ENCODE data around the gene ZNF320. TPM values are rescaled to one million over a fixed set of nuclear protein-coding genes. Genes with fewer than 3 reads are reported as not detected.

Gene ZNF320
- total RNA-seq, 1 experiment from 2014 or later = 26.1 TPM

DNA sequence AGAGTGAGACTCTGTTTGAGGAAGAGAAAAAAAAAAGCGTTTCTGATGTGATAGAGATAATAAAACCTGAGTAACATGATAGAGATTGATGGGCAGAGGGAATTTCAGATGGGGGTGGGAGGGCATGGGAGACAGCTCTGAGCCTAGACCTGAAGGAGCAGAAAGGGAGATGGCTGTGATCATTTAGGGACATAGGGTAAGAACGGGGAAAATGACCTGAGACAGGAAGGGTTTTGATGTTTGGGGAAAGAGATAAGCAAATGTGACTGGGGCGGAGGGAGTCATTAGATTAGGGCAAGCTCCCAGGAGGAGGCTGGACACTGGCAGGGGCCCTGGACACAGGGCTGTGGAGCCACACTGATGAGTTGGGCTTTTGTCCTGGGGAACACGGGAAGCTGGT, 6.1 kb downstream of the ZNF320 start:
- no peak overlapping the region for H3K56ac ChIP-seq (ENCODE audit: insufficient read length, low read depth, low read length)
- no CpG with 5 or more reads among the region's 4 CpGs for whole genome bisulfite sequencing (ENCODE audit: extremely low coverage, insufficient read length, low lambda C conversion rate)
- no peak overlapping the region for H2BK5ac ChIP-seq (ENCODE audit: insufficient read length, low read length)
- no peaks in the 10 kb centered on the region for H3K27me3 ChIP-seq (ENCODE audit: insufficient read depth, low read length)
- no peak overlapping the region for H2BK20ac ChIP-seq (ENCODE audit: low read depth, low read length, poor library complexity, severe bottlenecking)
- no peak overlapping the region for H4K5ac ChIP-seq (ENCODE audit: insufficient read length, low read depth, low read length)
- Mint-ChIP-seq H3K27ac (peak overlapping the region in 2 of 3 experiments; percentile 8 to 76; a peak in 3 of 7 replicates), H3K27me3 (ENCODE audit: low read depth) (no peaks in the 10 kb centered on the region), H3K9me3 (no peaks in the 10 kb centered on the region), H3K4me1 (peaks cover 0 to 10% of the 10 kb centered on the region in 2 experiments; a peak in 1 of 4 replicates), H3K4me3 (peak overlapping the region in 1 of 2 experiments; percentile 47; a peak in 1 of 5 replicates), H3K36me3 (ENCODE audit: insufficient read depth in 1 of 3, low read depth in 3 of 3) (peaks cover 57 to 83% (median 73%) of the 10 kb centered on the region in 3 experiments)
- H3T11ph ChIP-seq (ENCODE audit: low read length) = no peak overlapping the region
- no peak overlapping the region for H3K9ac ChIP-seq (ENCODE audit: extremely low read depth, insufficient read length, low read length)
- no peaks in the 10 kb centered on the region for H3K4me1 ChIP-seq (ENCODE audit: insufficient read depth, low read length)
- H3K23ac ChIP-seq (ENCODE audit: insufficient read length, low read depth, low read length) = no peak overlapping the region
- DNase-seq = no peak
- no peak overlapping the region for H2BK15ac ChIP-seq (ENCODE audit: low read depth, low read length)
- H3K79me1 ChIP-seq (ENCODE audit: insufficient read depth, low read depth, low read length, poor library complexity, severe bottlenecking) = peaks cover 3% of the 10 kb centered on the region
- H3K18ac ChIP-seq (ENCODE audit: insufficient read length, low read depth, low read length) = no peak overlapping the region
- H3K9me3 ChIP-seq (ENCODE audit: control insufficient read depth, low read depth, low read length) = no peaks in the 10 kb centered on the region
- no peak overlapping the region for H3K4me2 ChIP-seq (ENCODE audit: insufficient read depth, insufficient read length, low read length)
- H3K14ac ChIP-seq (ENCODE audit: insufficient read depth, low read length) = no peak overlapping the region
- H4K91ac ChIP-seq (ENCODE audit: insufficient read length, low read depth, low read length) = no peak overlapping the region
- H3K27ac ChIP-seq (ENCODE audit: insufficient read length, low read depth, low read length) = no peak overlapping the region
- no peak overlapping the region for H2BK120ac ChIP-seq (ENCODE audit: low read depth, low read length, poor library complexity, severe bottlenecking)
- no peaks in the 10 kb centered on the region for H3K23me2 ChIP-seq (ENCODE audit: insufficient read length, low read depth, low read length, poor library complexity, severe bottlenecking)
- no peak overlapping the region for H2AFZ ChIP-seq (ENCODE audit: low read length)
- no peak overlapping the region for H3K4ac ChIP-seq (ENCODE audit: low read depth, low read length)
- no peak overlapping the region for H4K8ac ChIP-seq (replicated peaks; ENCODE audit: insufficient read length, low read depth, low read length)
- no peak overlapping the region for H2AK5ac ChIP-seq (ENCODE audit: insufficient read length, low read length)
- TF ChIP-seq, protein P1, sequence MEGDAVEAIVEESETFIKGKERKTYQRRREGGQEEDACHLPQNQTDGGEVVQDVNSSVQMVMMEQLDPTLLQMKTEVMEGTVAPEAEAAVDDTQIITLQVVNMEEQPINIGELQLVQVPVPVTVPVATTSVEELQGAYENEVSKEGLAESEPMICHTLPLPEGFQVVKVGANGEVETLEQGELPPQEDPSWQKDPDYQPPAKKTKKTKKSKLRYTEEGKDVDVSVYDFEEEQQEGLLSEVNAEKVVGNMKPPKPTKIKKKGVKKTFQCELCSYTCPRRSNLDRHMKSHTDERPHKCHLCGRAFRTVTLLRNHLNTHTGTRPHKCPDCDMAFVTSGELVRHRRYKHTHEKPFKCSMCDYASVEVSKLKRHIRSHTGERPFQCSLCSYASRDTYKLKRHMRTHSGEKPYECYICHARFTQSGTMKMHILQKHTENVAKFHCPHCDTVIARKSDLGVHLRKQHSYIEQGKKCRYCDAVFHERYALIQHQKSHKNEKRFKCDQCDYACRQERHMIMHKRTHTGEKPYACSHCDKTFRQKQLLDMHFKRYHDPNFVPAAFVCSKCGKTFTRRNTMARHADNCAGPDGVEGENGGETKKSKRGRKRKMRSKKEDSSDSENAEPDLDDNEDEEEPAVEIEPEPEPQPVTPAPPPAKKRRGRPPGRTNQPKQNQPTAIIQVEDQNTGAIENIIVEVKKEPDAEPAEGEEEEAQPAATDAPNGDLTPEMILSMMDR (conservative IDR thresholded peaks at IDR 0.05) = no peak
- H3K79me2 ChIP-seq (ENCODE audit: insufficient read depth, low read length) = peaks cover 5% of the 10 kb centered on the region; the same call in 1 of the 2 replicates
- no peak overlapping the region for H2BK12ac ChIP-seq (ENCODE audit: insufficient read length, low read depth, low read length)
- no peaks in the 10 kb centered on the region for H4K20me1 ChIP-seq (ENCODE audit: control insufficient read depth, insufficient read depth, insufficient read length)
